Measurements from ENCODE around the gene DNAJC25.
"Not testable (repeated sequence)": the region's sequence is repeated elsewhere in the genome, so short reads cannot be mapped to it uniquely, and the experiment has no call there.

The DNAJC25 gene

DNA sequence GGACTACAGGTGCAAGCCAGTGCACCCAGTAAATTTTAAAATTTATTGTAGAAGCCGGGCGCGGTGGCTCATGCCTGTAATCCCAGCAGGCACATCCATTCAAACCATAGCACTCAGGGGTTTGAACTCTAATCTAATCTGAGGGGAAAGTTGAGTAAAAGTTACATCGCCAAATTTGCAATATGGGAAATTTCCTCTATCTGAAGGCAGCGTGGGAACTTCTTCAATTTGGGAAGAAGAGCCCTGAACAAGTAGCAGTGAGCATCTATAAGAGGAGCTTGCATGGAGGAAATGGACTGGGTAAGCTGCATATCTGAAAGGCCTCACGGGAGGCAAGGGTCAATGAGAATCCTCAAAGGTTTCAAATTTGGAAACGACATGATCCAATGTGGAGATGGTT, 2.7 kb upstream of the DNAJC25 start:
- DNase-seq, result no peak

DNA sequence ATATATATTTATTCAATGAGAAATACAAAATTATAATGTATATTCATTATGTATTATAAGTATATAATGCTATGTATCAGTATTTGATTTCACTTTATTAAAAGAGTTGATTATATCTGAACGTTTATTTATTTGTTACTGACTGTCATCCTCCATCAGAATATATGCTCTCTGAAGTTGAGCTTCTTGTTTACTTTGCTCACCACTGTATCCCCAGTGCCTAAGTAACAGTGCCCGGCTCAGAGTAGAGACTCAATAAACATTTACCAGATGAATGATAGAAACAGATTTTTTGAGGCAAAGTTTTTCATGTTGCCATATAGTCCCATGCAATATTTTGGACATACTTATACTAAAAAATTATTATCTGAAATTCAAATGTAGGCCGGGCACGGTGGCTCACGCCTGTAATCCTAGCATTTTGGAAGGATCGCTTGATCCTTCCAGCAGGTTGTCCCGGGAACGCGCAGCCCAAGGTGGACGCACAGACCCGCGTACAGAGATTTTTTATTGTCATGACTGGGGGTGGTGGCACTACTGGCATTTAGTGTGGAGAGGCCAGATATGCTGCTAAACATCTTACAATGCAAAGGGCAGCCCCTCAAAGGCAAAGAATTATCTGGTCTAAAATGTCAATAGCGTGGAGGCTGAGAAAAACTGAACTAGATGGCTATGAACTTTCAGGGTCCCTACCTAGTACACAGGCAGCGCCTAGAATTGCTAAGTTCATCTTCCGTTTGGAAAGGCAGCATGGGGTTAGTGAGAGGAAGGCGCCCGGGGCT, 761 bp upstream of the DNAJC25 start:
- no peak for DNase-seq

DNA sequence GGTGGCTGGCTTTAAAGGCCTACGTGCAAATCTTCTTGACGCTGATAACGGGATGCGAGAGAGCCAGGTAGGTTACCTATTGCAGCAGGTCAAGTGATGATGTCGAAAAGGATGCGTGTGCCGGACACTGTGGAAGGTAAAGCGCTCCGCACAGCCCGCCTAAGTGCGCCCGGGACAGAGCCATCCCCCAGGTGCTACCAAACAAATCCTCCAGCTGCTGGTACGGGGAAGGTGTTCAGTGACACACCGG, 245 bp upstream of the DNAJC25 start:
- no peak for DNase-seq

DNA sequence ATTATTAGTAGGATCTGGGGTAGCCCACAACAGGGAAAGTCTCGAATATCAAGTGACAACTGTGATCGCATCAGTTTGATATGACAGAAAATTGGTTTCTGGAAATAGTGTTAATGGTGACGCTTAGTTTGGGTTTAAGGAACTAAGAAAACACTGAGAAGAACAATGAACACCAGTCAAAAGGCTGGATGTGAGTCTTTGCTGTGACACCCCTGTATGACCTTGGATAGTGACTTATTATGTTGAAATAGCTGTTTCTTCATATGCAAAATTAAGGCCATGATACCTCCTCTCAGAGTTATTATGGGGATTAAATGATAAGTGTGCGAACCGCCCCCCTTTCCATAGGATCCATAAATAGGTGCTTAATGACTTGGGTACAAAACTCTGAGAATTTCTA, 926 bp downstream of the DNAJC25 start:
- DNase-seq, result no peak

DNA sequence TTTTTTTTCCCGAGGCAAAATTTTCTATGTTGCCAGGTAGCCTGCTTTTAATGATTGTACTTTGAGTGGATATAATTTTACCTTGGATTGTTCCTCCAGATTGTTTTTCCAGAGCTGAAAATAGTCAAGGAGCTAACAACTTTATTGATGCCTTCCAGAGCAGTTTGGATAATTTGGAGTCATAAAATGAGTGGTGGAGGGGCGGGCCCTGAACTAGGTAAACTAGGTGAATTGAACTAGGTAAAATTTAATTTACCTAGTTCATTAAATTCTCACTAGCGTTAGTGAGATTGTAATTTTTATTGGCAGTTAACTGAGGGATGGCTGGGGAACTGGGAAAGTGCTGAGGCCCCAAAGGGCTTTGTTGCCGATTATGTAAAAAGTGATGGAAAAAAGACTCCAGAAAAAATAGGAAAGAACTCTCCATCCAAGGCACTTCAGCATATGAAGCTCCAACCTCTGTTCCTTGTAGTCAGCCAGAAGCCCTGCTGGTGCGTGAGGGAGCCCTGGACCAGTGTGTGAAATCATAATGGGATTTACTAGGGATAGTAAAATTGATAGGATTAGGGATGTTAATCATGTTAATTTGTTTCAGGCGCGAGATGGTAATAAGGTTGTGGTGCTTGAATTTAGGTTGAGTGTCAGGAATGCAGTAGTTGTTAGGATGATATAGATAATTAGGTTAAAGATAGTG, 1.7 kb downstream of the DNAJC25 start:
- no peak for DNase-seq

DNA sequence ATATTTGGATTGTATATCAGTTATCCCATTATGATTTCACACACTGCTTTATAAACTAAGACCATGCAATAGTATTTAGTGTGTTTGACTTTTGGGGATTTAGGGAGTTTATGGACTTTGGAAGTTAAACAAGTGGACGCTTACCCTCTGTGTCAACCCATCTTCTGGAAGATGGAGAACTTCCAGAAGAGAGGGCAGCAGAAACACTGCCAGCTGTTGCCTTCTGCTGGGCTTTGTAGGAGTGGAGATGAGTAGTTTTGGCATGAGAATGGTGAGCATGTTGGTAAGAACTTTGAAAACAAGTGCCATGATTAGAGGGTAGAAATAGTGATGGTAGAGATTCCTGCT, 2.2 kb downstream of the DNAJC25 start:
- no peak for DNase-seq

DNA sequence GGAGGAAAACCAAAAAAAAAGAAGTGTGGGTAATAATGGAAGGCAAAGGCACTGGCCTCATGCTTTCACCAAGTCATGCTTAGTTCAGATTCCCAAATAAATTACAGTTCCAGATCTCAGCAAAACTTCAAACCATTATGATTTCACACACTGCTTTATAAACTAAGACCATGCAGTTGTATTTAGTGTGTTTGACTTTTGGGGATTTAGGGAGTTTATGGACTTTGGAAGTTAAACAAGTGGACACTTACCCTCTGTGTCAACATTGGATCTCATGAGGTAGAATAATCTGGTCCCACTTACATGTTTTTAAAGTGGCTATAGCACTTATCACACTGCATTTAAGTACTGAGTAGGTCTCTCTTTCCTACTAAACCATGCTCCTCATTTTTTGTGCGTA, 3.7 kb downstream of the DNAJC25 start:
- DNase-seq, result no peak

DNA sequence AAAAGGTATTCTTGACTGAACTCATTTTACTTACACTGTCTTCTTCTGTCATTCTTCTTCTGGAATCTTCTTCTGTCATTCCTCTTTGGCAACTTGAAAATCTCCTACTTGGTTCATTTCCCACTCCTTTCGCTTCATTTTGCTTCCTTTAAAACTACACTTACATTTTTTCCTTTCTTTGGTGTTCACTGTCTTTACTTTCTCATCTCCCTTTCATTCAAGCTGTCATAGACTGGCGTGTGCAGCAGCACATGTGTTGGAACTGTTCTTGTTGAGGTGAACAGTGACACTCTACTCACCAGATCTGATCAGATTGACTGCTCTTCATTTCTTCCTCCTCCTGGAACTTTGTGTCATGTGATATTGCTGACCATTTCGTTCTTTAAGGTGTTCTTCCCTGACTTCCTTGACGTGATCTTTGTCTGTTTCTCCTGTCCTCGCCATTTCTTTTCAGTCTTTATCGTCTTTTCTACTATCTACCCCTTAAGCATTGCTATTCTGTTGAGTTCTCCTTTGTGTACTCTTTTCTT, 6.4 kb downstream of the DNAJC25 start:
- no peak for DNase-seq

DNA sequence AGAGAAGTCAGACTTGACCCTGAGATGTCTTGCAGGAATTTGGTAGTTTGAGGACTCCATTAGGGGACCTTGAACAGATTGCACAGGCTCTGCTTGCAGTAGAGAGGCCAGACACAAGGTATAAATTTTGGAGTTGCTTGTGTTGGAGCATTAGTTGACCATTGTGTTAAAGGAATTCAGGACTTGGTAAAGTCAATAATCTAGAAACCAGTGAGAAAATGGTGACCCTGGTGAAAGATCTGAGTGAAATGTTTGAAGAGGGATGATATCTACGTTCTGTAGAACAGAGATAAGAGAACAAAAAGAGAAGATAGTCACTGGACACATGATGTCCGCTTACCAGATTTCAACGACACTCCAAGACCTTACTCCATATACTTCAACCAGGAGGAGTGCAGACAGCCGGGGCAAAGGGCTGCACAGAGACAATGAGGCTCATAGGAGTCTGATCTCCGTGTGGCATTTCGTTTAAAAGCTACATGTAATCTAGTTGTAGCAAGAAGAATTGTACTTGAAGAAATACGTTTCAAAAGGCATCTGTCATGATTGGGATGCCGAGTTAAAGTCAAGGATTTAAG, 13.2 kb downstream of the DNAJC25 start:
- no peak for DNase-seq

DNA sequence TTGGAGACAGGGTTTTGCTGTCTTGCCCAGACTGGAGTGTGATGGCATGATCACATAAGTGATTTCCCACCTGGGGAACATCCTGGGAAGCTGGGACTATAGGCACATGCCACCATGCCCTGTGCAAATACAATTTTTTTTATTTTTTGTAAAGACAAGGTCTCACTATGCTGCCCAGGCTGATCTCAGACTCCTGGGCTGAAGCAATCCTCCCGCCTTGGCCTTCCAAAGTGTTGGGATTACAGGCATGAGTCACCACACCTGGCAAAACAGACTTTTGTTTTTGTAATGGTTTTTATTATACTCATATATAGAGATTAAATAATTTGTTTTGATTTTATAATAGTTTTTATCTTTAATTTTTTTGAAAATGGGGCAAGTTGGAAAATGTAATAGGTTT, 14.7 kb downstream of the DNAJC25 start:
- no peak for DNase-seq

DNA sequence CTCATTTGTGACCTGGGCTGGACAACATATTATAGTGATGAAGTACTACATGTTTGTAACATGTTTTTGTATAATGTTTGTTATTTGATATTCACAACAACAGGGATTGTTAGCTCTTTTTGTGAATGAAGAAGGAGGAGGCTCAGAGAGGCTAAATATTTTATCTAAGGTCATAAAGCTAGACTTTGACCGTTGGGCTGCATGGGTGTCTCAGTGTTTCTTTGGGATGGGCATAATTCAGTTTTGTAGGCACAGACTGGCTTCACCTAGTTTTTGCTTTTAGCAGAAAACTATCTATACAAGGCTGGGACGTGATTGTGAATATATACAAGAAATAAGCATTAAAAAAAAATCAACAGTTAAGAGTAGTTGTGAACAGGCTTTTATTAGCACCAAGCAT, 15.3 kb downstream of the DNAJC25 start:
- no peak for DNase-seq

DNA sequence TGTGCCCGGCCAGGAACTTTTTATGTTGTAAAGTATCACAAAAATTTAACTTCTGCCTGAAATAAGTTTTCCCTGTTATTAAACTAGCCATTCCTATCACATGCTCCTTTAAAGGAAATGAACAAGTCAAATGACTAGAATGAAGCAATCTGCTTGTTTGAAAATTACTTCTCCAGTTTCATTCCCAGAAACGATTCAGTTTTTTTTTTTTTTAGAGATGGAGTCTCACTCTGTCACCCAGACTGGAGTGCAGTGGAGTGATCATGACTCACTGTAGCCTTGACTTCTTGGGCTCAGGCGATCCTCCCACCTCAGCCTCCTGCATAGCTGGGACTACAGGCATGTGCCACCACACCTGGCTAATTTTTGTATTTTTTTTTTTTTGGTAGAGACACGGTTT, 16.9 kb downstream of the DNAJC25 start:
- no peak for DNase-seq

DNA sequence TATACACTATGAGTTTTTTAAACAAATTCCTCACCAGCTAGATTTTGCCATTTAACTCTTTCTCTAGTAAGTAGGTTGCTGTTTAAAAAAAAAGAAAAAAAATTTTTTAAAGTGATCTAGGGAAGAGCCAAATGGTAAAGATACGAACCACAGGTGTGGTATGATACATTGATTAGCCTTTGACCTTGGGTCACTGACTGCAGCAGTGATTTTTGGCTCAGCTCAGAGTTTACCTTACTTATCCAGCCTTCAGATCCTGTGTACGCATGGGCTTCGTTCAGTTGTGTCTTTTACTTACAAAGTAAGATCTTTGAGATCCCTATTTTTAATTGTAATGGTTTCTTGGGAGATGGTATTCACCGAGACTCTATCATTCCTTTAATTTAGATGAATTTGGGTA, 17.9 kb downstream of the DNAJC25 start:
- DNase-seq, result no peak

DNA sequence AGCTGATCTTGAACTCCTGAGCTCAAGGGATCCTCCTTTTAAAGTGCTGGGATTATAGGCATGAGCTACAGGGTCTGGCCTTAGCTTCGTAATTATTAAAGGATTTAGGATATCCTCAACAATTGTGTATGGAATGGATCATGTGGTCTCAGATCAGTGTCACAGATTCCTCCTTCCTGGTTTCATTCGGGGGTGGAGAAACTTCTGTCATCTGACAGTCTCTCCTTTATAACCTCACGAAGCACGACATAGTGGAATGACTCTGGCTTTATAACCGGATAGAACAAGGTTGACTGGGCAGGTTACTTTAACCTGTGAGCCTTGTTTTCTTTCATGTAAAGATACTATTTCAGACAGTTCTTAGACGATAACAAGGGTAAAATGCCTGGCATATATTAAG, 25.9 kb downstream of the DNAJC25 start:
- DNase-seq, result no peak

DNA sequence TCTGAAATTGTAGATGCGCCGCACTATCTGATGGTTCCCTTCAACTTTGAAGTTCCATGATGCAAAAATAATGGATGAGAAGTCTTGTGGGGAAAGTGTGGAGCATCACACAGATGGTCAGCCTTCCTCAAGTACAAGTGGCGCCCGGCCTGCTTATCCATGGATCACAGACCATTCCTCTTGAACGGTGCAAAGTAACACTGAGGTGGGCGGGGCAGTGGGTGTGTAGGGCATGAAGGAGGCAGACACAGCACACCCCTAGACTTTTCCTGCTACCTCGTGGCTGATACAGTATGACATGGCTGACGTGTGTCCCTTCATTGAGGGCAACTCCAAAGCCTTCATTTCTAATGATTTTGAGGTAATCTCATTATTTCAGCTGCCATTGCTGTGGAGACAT, 27.8 kb downstream of the DNAJC25 start:
- no peak for DNase-seq

DNA sequence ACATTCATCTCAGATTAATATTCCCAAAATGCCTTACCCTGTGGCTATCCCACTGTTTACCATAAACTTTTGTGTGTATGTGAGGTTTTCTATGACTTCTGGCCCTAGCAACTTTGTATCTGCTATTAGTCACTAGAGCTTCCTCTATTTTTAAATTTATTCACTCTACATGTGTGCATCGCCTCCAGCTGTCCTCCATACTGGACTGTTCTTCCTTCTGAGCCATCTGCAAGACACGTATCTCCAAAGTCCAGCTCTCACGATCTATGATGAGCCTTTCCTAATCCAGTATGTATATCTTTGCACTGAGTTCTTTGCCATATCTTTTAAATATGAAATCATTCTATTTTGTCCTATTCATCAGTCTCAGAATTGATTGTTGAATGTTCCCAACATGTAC, 28.6 kb downstream of the DNAJC25 start:
- DNase-seq, result no peak

DNA sequence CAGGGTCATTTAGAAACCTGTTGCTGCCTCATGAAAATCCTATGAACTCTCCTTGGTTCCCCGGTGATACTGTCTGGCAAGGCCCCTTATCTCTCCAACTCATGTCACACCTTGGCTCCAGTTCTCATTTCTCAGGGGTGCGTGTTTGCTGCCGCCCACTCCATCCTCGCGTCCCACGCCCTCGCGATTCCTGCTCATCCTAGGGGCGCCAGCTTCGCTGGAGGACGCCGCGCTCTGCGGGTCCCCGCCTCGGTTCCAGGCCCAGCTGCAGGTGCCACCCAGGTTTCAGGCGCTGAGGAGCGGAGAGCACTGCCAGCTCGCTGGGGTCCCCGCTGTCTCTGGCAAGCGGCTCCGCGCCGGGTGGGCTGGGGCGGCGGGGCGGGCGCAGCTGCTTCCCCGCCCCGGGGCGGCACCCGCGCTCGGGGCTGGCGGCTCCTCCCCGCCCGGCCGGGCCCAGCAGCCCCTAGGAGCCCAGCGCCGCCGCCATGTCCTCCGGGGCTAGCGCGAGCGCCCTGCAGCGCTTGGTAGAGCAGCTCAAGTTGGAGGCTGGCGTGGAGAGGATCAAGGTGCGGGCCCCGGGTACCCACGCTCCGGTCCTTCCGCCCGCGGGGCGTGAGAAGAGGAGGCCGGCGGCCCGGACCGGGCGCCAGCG, 30.1 kb downstream of the DNAJC25 start, which contains the start of gene GNG10:
Gene GNG10, plus strand, starts transcription at position 456 of the 652 bp plus-strand sequence. Its CDS starts 30 bp downstream, at position 486.
- peak in 1 of 2 experiments; percentile 46 for DNase-seq

DNA sequence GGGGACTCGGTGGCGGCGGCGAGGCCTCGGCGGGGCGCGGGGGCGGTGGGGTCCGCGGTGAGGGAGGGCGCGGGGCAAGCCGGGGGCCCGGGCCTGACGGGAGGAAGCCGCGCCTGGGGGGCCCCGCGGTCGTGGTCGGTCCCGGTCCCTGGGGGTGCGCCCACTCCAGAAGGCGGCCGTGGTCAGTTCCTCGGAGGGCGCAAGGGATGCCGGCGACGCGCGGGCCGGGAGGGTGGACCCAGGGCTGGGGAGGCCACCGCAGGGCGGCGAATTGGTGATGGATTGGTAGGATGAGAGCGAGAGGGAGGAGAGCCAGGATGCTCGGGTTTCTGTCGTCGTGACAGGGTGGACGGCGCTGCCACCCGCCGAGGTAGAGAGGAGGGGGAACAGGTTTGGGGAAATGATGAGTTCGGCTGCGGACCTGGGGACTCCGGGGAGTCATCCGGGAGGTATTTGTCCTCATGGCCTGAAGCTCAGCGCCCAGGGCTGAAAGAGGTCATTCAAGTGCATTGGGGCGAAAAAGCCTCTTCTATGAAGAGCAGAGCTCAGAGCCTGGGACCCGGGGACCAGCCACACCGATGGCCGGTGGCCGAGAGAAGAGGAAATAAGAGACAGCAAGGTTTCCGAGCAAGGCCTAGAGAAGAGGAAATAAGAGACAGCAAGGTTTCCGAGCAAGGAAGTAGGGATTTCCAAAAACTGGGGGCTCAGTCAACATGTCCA, 30.8 kb downstream of the DNAJC25 start:
- no peak for DNase-seq

DNA sequence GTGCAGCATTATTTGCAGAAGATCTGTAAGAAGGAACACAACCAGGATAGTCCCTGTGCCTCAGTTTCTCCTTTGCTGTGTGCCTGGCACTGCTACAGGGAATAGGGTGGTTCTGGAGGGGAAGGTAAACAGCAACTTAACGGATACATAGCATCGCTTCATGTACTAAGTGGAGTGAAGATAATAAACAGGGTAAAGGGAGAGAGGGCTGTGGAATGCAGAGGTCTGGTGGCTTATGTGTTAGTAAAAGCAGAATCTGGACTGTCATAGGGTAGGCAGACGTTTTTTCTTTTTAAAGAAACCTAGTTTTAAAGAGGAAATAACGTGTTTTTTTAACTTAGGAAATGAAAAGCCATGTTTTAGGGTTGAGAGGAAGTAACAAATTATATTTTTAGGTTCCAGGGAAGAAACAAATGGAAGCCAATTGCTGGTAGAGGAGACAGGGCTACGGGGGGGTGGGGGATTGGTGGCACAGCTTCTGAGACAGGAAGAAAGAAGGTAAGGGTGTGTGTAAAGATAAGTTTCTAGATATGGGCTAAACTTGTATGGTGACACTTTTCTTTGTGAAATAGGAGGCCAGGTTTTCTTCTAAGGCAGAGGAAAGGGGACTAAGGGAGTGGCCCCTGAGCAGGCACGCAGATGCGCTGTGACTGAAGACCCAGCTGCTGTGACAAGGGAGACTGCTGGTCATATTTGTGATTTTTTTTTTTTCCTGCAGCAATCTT, 31.6 kb downstream of the DNAJC25 start:
- no peak for DNase-seq

DNA sequence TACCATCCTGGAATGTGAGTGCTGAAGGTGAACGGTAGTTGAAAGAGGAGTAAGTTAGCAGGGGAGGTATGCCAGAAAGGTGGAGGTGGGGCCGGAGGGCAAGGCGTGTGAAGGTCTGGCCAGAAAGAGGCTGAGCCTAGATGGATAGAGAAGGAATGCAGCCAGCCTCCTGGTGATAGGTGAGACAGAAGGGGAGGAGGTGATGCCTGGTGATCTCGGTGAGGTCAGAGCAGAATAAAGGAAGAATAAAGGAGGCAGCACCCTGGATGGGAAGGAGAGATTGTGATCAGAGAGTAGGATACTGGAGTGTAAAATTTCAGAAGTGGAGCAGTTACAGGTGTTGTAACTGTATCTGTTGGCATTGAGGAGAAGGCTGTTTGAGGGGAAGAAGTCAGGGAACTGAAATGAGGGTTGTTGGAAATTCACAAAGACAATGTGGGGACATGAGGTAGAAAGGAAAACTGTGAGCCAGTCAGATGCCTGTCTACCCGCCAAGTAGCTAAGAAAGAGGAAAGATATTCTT, 32.2 kb downstream of the DNAJC25 start:
- no peak for DNase-seq

DNA sequence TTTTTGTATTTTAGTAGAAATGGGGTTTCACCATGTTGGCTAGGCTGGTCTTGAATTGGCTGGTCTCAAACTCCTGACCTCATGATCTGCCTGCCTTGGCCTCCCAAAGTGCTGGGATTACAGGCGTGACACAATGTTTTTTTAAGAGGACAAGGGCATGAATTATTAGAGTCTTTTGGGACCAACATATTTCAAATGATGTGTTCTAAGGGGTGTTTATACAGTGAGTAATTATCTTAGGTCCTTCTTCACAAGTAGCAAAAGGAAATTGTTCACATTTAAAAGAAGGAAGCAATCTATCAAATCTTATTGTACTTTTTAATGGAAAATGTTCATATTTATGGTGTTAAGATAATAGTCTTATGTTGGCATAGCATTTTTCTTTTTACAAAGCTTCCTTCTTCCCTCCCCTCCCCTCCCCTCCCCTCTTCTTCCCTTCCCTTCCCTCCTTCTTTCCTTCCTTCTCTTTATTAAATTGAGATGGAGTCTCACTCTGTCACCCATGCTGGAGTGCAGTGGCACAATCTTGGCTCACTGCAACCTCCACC, 37.0 kb downstream of the DNAJC25 start:
- DNase-seq, result no peak

DNA sequence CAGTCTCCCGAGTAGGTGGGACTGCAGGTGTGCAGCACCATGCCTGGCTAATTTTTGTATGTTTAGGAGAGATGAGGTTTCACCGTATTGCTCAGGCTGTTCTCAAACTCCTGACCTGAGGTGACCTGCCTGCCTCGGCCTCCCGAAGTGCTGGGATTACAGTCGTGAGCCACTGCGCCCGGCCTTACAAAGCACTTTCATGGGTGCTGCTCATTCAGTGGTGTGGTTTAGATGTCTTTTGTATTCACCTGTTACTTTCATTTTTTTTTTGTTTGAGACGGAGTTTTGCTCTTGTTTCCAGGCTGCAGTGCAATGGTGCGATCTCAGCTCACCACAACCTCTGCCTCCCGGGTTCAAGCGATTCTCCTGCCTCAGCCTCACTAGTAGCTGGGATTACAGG, 37.5 kb downstream of the DNAJC25 start:
- not testable (repeated sequence) for DNase-seq

All from NCI-H446 (cell line).